Measurements from ENCODE around the gene RAB15. TPM values are rescaled to one million over a fixed set of nuclear protein-coding genes. Genes with fewer than 3 reads are reported as not detected.
A peak's percentile ranks its signal among the peaks of the same experiment; 100 is the strongest.

Gene RAB15
- total and polyA plus RNA-seq, 2 donors from 2014 or later = 18.3 to 21.7 TPM

DNA sequence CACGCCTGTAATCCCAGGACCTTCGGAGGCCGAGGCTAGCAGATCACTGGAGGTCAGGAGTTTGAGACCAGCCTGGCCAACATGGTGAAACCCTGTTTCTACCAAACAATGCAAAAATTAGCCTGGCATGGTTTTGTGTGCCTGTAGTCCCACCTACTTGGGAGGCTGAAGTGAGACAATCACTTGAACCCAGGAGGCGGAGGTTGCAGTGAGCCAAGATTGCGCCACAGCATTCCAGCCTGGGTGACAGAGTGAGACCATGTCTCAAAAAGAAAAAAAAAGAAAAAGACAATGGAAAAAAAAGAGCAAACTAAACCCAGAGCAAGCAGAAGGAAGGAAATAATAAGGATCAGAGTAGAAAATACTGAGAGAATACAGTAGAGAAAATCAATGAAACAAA is 52.5 kb downstream of the RAB15 start:
- H3K9ac ChIP-seq (ENCODE audit: low read length in 3 of 3) = no peak overlapping the region
- H3K27ac ChIP-seq (ENCODE audit: low read depth in 2 of 2, low read length in 2 of 2) = no peak overlapping the region
- DNase-seq (no peak), FAIRE-seq (no peak)
- H3K27me3 ChIP-seq (ENCODE audit: control insufficient read depth, insufficient read depth, low read length) = no peaks in the 10 kb centered on the region
- intact Hi-C loops (cut with DNase I) = no loop called here
- TF ChIP-seq CTCF (IDR thresholded peaks at IDR 0.05; ENCODE audit: borderline replicate concordance, extremely low read depth, insufficient read depth) = no peak
- peaks cover 0 to 16% (median 9%) of the 10 kb centered on the region in 3 donors for H3K4me1 ChIP-seq (ENCODE audit: control insufficient read depth in 2 of 3, insufficient read depth in 2 of 3, low read depth in 1 of 3, low read length in 3 of 3)
- peaks cover 0 to 3% (median under 1%) of the 10 kb centered on the region in 3 donors for H3K36me3 ChIP-seq (ENCODE audit: control insufficient read depth in 2 of 3, insufficient read depth in 3 of 3, low read length in 3 of 3)
- H3K9me3 ChIP-seq (ENCODE audit: control insufficient read depth in 2 of 3, insufficient read depth in 1 of 3, low read length in 3 of 3) = no peaks in the 10 kb centered on the region
- no peak overlapping the region for H3K4me3 ChIP-seq (ENCODE audit: low read length in 3 of 3)

- no peak for TF ChIP-seq CTCF (IDR thresholded peaks at IDR 0.05; ENCODE audit: borderline replicate concordance, extremely low read depth, insufficient read depth)
- intact Hi-C loops (cut with DNase I) = no loop called here
- FAIRE-seq = no peak
These were observed 52.9 kb downstream of the RAB15 start for GRCh38 chr14:64919215-64919614.

GRCh38 chr14:64918216-64918615 is 53.9 kb downstream of the RAB15 start:
- Histone ChIP-seq H3K4me1 (ENCODE audit: control insufficient read depth in 2 of 3, insufficient read depth in 2 of 3, low read depth in 1 of 3, low read length in 3 of 3) (peaks cover 0 to 16% (median 9%) of the 10 kb centered on the region in 3 donors), H3K9ac (ENCODE audit: low read length in 3 of 3) (no peak overlapping the region), H3K36me3 (ENCODE audit: control insufficient read depth in 2 of 3, insufficient read depth in 3 of 3, low read length in 3 of 3) (no peaks in the 10 kb centered on the region), H3K27ac (ENCODE audit: low read depth in 2 of 2, low read length in 2 of 2) (no peak overlapping the region), H3K27me3 (ENCODE audit: control insufficient read depth, insufficient read depth, low read length) (no peaks in the 10 kb centered on the region), H3K9me3 (ENCODE audit: control insufficient read depth in 2 of 3, insufficient read depth in 1 of 3, low read length in 3 of 3) (no peaks in the 10 kb centered on the region), H3K4me3 (ENCODE audit: low read length in 3 of 3) (no peak overlapping the region)
- intact Hi-C loops (cut with DNase I) = no loop called here
- TF ChIP-seq CTCF (IDR thresholded peaks at IDR 0.05; ENCODE audit: borderline replicate concordance, extremely low read depth, insufficient read depth) = no peak
- no peak for DNase-seq
- no peak for FAIRE-seq

More at GRCh38 chr14:64919215-64919614, 52.9 kb downstream of the RAB15 start:
- Histone ChIP-seq H3K9me3 (ENCODE audit: control insufficient read depth in 2 of 3, insufficient read depth in 1 of 3, low read length in 3 of 3) (no peaks in the 10 kb centered on the region), H3K4me1 (ENCODE audit: control insufficient read depth in 2 of 3, insufficient read depth in 2 of 3, low read depth in 1 of 3, low read length in 3 of 3) (peaks cover 0 to 16% (median 9%) of the 10 kb centered on the region in 3 donors), H3K9ac (ENCODE audit: low read length in 3 of 3) (no peak overlapping the region), H3K27me3 (ENCODE audit: control insufficient read depth, insufficient read depth, low read length) (no peaks in the 10 kb centered on the region), H3K36me3 (ENCODE audit: control insufficient read depth in 2 of 3, insufficient read depth in 3 of 3, low read length in 3 of 3) (no peaks in the 10 kb centered on the region), H3K27ac (ENCODE audit: low read depth in 2 of 2, low read length in 2 of 2) (no peak overlapping the region), H3K4me3 (ENCODE audit: low read length in 3 of 3) (no peak overlapping the region)
- DNase-seq = no peak

DNA sequence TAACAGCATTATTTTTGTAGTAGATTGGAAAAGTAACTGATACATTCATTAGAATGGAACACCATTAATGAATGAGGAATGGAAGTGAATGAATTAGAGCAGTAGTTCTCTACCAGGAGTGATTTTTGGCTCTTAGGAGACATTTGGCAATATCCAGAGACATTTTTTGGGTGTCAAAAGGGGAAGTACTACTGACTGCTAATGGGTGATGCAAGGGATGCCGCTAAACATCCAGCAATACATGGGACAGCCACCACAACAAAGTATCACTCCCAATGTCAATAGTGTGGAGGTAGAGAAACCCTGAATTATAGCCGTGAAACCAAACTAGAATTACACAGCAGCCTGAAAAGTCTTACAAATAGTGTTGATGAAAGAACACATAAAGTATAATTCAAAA is 56.3 kb downstream of the RAB15 start:
- no peak for TF ChIP-seq CTCF (IDR thresholded peaks at IDR 0.05; ENCODE audit: borderline replicate concordance, extremely low read depth, insufficient read depth)
- Histone ChIP-seq H3K4me3 (ENCODE audit: low read length in 3 of 3) (peak overlapping the region in 1 of 3 donors; percentile 90), H3K36me3 (ENCODE audit: control insufficient read depth in 2 of 3, insufficient read depth in 3 of 3, low read length in 3 of 3) (no peaks in the 10 kb centered on the region), H3K4me1 (ENCODE audit: control insufficient read depth in 2 of 3, insufficient read depth in 2 of 3, low read depth in 1 of 3, low read length in 3 of 3) (peaks cover 0 to 16% (median 9%) of the 10 kb centered on the region in 3 donors), H3K9me3 (ENCODE audit: control insufficient read depth in 2 of 3, insufficient read depth in 1 of 3, low read length in 3 of 3) (no peaks in the 10 kb centered on the region), H3K27me3 (ENCODE audit: control insufficient read depth, insufficient read depth, low read length) (no peaks in the 10 kb centered on the region), H3K9ac (ENCODE audit: low read length in 3 of 3) (no peak overlapping the region), H3K27ac (ENCODE audit: low read depth in 2 of 2, low read length in 2 of 2) (no peak overlapping the region)
- FAIRE-seq (no peak), DNase-seq (no peak)
- intact Hi-C loops (cut with DNase I) = no loop called here

Data from kidney (tissue), 14 donors.